Osteoblast (primary cell): ENCODE results near the gene AGAP5. TPM values are rescaled to one million over a fixed set of nuclear protein-coding genes. Genes with fewer than 3 reads are reported as not detected.
"Not testable (repeated sequence)": the region's sequence is repeated elsewhere in the genome, so short reads cannot be mapped to it uniquely, and the experiment has no call there.

Experiments used
- DNase-seq: peaks from one replicate; pipeline ENCODE4 v3.0.0; 2011; ENCODE audit warnings: low spot score, mixed read lengths; ENCODE audit not compliant: insufficient read length; ENCODE audit errors: missing footprints
- H2AFZ ChIP-seq: 2 replicates; pipeline ENCODE4 v1.6.0; 2011; ENCODE audit warnings: mild to moderate bottlenecking, low read length
- H3K27ac ChIP-seq: 2 replicates; pipeline ENCODE4 v1.5.1; 2011; ENCODE audit warnings: mild to moderate bottlenecking, low read depth, low read length, moderate library complexity
- H3K27me3 ChIP-seq: 2 replicates; pipeline ENCODE4 v1.6.0; 2012; ENCODE audit warnings: mild to moderate bottlenecking, control low read depth, inconsistent platforms, low read length, moderate library complexity; ENCODE audit not compliant: insufficient read depth
- H3K36me3 ChIP-seq: 2 replicates; pipeline ENCODE4 v1.5.1; 2011; ENCODE audit warnings: mild to moderate bottlenecking, low read length, control low read depth, moderate library complexity; ENCODE audit not compliant: insufficient read depth
- H3K4me1 ChIP-seq: 2 replicates; pipeline ENCODE4 v1.5.1; 2011; ENCODE audit warnings: mild to moderate bottlenecking, low read length, control low read depth, moderate library complexity; ENCODE audit not compliant: insufficient read depth
- H3K4me2 ChIP-seq: 2 replicates; pipeline ENCODE4 v1.6.0; 2011; ENCODE audit warnings: mild to moderate bottlenecking, low read length; ENCODE audit not compliant: insufficient read depth
- H3K4me3 ChIP-seq: fragments of 200-600 bp; sonication (generic); 3 replicates; pipeline ENCODE4 v1.5.1; 2012; ENCODE audit warnings: mild to moderate bottlenecking, low read length, inconsistent platforms; ENCODE audit not compliant: insufficient read depth
- H3K79me2 ChIP-seq: 2 replicates; pipeline ENCODE4 v1.6.0; 2012; ENCODE audit warnings: mild to moderate bottlenecking, low read length, control low read depth, inconsistent platforms; ENCODE audit not compliant: insufficient read depth
- H3K9me3 ChIP-seq: 2 replicates; pipeline ENCODE4 v1.5.1; 2011; ENCODE audit warnings: low read depth, low read length, control low read depth
- H4K20me1 ChIP-seq: 2 replicates; pipeline ENCODE4 v1.6.0; 2012; ENCODE audit warnings: mild to moderate bottlenecking, low read length, control low read depth; ENCODE audit not compliant: insufficient read depth
- total RNA-seq: library from RNA; depleted of rRNA; stranded (reverse); fragments of >200 nt; gene quantifications from 2 replicates; pipeline ENCODE4 v1.2.3, GENCODE V29; 2012
- TF ChIP-seq, protein P1 (sequence below): IDR thresholded peaks from 2 replicates; pipeline ENCODE4 v1.5.1; 2011; ENCODE audit warnings: mild to moderate bottlenecking, low read depth, low read length, moderate library complexity; ENCODE audit errors: extremely low read depth

The AGAP5 gene
- 3.5 and 4.0 TPM in 2 replicates for total RNA-seq

DNA sequence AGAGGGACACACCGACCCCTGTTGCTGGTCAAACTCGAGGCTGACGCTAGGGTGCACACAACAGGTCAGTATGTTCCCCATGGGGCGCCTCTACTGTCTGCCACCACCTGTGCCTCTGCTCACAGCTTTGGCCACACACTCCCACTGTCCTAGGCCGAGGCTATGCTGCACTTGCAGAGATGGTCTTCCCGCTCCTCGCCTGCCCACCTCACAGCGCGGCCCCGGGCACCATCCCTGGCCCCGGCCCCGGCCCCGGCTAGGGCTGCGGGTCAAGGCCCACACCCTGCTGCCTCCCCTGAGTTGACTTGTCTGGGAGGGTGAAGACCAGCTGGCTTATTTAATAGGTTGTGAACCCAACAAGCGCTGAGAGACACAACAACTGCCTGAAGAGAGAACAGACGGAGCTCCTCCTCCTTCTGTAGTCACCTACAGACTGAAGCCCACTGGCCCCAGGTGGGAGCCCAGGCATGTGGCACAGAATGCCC is at the start of gene AGAP5:
Gene AGAP5 (minus strand): TSS at position 435 of the 485 bp plus-strand sequence. CDS start 354 bp downstream, at position 81.
- H2AFZ ChIP-seq = not testable (repeated sequence)

DNA sequence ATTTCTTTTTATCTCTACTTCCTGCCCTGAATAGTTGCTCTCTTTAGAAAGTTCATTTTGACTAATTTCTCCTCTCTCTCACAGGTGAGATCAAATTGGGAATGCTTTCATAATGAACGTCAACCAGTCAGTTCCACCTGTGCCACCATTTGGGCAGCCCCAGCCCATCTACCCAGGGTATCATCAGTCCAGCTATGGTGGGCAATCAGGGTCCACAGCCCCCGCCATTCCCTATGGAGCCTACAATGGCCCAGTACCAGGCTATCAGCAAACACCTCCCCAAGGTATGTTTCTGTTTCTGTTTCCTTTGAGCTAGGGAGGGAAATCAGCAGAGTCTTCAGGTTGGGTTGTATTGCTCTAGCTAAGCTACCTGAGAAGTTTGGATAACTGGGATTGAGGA is 48.8 kb upstream of the AGAP5 start:
- Histone ChIP-seq H3K36me3 (peaks cover 41% of the 10 kb centered on the region), H3K4me2 (no peak overlapping the region), H3K9me3 (no peaks in the 10 kb centered on the region), H2AFZ (no peak overlapping the region), H3K27ac (no peak overlapping the region), H3K27me3 (no peaks in the 10 kb centered on the region), H3K79me2 (peaks cover 88% of the 10 kb centered on the region), H4K20me1 (peaks cover 24% of the 10 kb centered on the region), H3K4me1 (peaks cover 28% of the 10 kb centered on the region), H3K4me3 (no peak overlapping the region)
- no peak for DNase-seq
- TF ChIP-seq, protein P1, sequence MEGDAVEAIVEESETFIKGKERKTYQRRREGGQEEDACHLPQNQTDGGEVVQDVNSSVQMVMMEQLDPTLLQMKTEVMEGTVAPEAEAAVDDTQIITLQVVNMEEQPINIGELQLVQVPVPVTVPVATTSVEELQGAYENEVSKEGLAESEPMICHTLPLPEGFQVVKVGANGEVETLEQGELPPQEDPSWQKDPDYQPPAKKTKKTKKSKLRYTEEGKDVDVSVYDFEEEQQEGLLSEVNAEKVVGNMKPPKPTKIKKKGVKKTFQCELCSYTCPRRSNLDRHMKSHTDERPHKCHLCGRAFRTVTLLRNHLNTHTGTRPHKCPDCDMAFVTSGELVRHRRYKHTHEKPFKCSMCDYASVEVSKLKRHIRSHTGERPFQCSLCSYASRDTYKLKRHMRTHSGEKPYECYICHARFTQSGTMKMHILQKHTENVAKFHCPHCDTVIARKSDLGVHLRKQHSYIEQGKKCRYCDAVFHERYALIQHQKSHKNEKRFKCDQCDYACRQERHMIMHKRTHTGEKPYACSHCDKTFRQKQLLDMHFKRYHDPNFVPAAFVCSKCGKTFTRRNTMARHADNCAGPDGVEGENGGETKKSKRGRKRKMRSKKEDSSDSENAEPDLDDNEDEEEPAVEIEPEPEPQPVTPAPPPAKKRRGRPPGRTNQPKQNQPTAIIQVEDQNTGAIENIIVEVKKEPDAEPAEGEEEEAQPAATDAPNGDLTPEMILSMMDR = no peak

More for the DNA sequence above, at the start of gene AGAP5:
- DNase-seq, H3K4me2 ChIP-seq, H3K4me3 ChIP-seq, H3K27ac ChIP-seq, H4K20me1 ChIP-seq, H3K36me3 ChIP-seq, H3K9me3 ChIP-seq, H3K27me3 ChIP-seq, H3K4me1 ChIP-seq, H3K79me2 ChIP-seq: not testable (repeated sequence)

DNA sequence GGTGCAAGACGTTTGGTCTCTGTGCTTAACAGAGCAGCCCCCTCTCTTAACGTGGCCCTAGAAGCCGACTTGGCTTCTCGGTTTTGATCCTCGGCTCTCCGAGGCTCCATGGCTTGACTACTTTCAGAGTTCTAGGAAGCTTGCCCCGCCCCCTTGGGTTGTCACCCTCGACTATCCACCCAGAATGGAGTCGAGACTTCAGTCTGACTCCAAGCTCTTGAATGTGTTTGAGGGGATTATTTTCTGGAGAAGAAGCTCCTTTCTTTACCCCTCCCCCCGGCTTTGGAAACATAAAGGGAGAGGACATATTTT is 46.7 kb upstream of the AGAP5 start:
- Histone ChIP-seq H3K4me2 (peak overlapping the region; percentile 88), H3K4me3 (peak overlapping the region; percentile 87), H2AFZ (peak overlapping the region; percentile 96), H4K20me1 (peaks cover 14% of the 10 kb centered on the region), H3K27ac (peak overlapping the region; percentile 99), H3K79me2 (peaks cover 71% of the 10 kb centered on the region), H3K9me3 (no peaks in the 10 kb centered on the region), H3K4me1 (peaks cover 31% of the 10 kb centered on the region), H3K36me3 (peaks cover 22% of the 10 kb centered on the region), H3K27me3 (no peaks in the 10 kb centered on the region)
- TF ChIP-seq, protein P1 = no peak
- peak; percentile 84 for DNase-seq

DNA sequence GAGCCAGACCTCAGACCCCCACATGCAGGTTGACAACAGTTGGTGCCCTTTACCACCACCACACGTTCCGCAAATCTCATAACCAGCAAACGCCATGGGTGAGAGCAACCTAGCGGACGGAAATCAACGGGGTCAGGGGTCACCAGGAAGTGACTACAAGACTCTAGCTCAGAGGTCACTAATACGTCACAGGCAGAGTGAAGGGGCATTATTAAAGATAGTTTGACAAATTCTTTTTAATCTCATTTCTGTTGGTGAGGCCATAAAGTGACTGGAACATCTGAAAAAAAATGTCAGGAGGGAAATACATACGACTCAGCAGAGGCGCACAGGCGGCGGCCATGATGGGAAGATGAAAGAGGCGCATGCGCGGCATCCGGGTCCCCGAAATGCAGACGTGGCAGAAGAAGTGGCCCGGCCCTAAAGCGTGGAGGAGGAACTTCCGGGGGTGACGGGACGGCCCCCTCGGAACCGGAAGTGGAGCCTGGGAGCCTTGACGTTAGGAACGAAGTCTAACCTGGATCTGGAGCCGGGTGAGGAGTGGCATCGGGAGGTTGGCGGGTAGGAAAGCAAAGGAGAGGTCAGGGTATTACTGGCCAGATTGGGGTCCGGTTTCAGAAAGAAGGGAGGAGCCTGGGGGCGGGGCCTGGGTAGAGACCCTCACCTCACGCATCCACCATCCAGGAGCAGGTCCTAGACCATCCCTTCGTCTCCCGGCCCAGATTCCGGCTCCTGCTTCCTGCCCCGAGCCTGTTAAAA is 46.2 kb upstream of the AGAP5 start, which contains the start of gene SEC24C:
Gene SEC24C (plus strand): TSS at position 468 of the 759 bp plus-strand sequence. CDS start 2,461 bp downstream, outside the sequence.
- peak; percentile 95 for DNase-seq
- H3K27me3 ChIP-seq = no peaks in the 10 kb centered on the region
- H2AFZ ChIP-seq = peak within 1 kb of the TSS; percentile 96
- peak within 1 kb of the TSS; percentile 88 for H3K4me2 ChIP-seq
- peaks cover 19% of the 10 kb centered on the region for H3K36me3 ChIP-seq
- peaks cover 67% of the 10 kb centered on the region for H3K79me2 ChIP-seq
- peak within 1 kb of the TSS; percentile 87 for H3K4me3 ChIP-seq
- H3K4me1 ChIP-seq = peaks cover 31% of the 10 kb centered on the region
- no peaks in the 10 kb centered on the region for H3K9me3 ChIP-seq
- H3K27ac ChIP-seq = peak within 1 kb of the TSS; percentile 99
- peaks cover 14% of the 10 kb centered on the region for H4K20me1 ChIP-seq
- TF ChIP-seq, protein P1 = no peak
